NCI-H1417 (cell line): ENCODE results near the gene SLC12A8.

Experiments used
- DNase-seq, 3 experiments: peaks; one replicate each; lab custom pipeline; 2025; lab: John Stamatoyannopoulos, UW

Gene SLC12A8

DNA sequence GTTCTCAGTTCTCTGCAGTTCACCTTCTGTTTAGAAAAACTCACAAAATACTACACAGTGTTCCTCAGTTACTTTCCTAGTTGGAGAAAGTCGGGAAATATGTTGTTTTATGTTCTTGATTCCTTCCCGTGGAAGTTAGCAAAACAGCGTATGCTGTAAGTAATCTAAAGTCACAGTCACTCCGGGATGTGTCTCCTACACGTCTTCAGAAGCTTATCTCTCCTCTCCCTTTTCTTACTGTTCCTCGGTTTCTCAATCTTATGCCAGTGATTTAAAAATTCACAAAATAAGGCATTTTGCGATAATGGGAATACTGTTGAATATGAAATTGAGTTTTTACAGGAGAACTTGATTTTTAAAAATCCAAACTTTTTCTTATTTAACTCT, 158.5 kb downstream of the SLC12A8 start:
- DNase-seq = no peak

DNA sequence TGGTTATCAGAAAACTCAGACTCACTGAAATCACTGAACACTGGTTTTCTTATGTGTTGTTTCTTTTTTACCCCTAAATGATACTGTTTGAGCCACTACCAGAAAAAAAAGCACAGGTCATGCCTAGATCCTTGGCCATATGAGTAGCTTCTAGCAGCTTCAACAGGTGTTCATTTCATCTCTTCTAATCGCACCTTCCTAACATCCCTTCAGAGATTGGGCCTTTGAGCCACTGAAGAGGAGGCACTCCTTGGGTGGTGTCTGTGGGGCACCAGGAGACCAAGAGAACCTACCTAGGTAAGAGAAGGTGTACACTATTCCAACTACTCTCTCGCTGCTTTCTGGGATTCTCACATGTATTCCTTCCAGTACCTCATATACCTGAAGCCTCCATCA, 159.2 kb downstream of the SLC12A8 start:
- no peak for DNase-seq

DNA sequence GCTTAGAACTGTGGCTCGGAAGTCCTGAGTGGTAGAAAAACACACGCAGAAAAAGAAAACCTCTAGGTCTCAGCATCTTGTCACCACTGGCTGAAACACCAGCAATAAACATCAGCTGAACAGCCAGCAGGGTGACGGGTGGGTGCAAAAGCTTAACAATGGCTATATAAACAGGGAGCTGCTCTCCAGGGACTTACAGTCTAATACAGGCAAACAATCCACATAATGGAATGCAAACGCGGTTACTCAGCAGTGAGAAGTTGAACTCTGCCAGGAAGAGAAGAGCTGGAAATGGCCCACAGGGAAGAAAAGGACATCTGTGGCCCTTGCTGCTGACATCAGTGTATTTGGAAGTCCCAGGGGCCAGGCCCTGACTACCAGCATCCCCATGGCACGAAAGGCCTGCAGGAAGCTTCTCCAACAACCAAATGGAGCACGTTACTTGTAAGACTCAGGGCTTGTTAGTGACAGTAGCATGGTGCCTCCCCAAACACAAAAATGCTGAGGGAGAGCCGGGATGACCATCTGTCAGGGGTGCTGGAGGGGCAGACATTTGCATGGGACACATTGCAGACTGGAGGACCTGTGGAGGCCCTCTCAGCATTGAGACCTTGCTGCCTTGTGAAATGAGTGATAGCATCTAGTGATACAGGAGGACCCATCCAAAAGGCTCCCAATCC, 159.8 kb downstream of the SLC12A8 start:
- DNase-seq = peak in 1 of 3 experiments; percentile 22

DNA sequence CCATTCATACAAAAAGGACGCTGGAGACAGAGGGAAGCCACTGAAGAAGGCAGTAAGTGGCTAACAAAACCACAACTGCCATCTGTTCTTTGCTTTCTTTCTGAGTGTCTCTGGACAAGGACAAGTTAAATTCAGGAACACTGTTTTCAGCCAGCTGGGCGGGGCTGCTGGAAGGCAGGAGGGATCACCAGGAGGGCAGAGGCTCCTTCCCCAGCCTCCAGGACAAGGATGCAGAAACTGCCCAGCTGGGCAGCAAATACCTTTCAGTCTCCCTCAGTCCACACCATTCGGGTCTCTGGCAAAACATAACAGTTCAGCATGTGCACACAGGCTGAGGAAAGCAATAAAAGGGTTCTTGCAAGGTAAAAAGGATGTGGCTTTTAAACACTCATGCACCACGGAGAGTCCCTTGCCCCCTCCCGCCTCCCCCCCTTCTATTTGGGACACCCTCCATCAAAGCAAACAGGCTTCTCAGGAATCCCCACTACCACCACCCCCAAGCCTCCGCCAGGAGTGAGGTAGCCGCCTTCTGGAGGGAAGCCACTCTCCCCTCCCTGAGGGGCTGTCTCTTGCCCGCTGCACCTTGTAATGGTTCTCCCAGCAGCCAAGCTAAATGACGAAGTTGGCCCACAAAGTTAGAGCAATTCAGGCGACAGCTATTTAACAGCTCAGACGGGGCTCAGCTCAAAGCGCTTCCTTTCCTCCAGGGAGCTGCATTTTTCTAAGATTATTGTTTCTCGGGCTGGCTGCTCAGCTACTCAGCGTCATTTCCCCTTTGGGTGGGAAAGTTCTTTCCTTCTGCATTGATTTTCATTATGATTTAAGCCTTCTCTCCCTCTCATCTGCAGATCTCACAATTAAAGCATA, 160.6 kb downstream of the SLC12A8 start:
- DNase-seq = peak in 1 of 3 experiments; percentile 80

DNA sequence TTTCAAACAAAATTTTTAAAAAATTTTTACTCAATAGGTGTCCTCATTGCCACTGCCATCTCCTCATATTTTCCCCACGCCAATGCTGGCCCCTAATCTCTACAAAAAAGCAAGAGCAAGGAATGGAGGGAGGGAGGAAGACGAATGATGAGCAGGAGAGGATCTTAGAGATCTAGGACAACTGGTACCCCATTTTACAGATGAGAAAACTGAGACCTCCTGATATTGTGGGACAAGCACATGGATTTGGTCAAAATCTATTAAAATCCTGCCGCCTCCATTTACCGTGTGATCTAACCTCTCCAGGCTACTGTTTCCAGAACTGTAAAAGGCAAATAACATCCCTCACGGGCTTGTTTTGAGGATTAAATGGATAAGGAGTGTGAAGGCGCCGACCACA, 161.3 kb downstream of the SLC12A8 start:
- no peak for DNase-seq

DNA sequence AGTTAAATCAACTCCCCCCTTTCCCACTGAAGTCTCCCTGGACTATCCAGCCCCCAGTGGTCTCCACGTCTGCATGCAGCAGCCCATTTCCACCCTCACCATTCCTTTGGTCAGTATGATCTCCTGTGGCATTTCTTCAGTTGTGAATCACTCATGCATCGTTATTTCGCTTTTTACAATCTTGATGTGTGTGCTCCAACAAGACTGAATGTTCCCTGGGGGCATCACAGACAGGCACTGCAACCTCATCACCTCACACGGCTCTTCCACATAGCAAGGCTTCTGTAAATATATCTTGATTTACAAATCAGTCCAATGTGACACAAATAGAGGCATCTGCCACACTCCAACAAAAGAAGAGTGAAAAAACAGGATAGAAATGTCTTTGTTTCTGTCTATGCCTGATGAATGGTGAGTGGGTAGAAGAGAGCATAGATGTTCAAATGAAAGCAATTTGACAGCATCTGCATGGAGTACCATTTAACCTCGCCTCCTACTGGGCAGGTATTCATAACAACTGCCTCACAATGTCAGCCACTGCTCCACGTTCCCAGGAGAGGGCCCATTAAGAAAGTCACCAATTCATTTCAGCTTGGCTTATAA, 162.0 kb downstream of the SLC12A8 start:
- DNase-seq = peak; percentile 20 to 84 (median 77)

DNA sequence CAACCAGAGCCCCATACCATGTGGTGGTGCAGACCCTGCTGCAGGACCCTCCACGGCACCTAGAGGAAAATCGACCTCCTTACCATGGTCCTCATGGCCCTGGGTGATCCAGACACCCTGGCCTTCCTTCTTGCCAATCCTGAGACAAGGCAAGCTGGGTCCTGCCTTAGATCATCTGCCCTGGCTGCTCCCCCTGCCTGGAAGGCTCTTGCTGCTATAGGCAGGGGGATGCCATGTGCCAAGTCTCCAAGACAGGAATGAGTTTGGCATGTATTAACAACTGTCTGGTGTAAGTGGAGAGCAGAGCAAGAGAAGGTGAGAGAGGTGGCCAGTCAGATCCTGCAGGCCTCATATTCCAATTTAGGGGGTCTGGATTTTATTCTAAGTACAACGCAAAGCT, 164.3 kb downstream of the SLC12A8 start:
- DNase-seq = no peak

DNA sequence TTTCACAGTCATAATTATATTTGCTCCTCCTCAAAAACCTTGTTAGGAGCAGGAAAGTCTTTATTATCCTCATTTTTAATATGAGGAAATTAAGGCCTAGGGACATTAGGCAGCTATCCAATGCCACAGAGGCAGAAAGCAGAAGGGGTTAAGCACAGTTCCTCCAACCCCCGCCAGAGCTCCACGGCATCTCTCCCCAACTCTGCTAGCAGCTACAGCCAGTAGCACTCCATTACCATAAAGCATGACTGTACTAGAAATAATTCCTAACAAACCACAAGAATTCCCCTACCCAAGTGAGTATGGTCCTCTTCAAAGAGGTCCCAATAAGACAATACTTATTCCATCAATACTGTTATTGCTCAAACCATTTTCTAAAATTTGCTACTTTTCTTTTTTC, 166.6 kb downstream of the SLC12A8 start:
- DNase-seq = no peak

DNA sequence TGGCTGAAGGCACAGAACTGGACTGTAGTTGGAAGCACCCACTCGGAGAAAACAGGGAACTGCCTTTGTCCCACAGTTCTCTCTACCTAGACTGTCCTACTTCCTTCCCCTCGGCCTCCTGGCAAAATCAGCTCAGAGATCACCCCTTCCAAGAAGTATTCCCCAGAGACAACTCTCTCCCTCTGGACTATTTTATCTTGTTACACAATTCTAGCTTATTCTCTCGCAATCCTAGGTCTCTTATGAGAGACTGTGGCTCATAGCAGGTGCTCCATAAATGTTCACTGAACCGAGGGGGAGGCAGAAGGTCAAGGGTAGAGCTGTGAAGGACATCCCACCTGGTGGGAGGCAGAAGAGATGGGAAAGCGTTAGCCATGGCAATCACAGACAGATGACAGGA, 167.4 kb downstream of the SLC12A8 start:
- DNase-seq = no peak

DNA sequence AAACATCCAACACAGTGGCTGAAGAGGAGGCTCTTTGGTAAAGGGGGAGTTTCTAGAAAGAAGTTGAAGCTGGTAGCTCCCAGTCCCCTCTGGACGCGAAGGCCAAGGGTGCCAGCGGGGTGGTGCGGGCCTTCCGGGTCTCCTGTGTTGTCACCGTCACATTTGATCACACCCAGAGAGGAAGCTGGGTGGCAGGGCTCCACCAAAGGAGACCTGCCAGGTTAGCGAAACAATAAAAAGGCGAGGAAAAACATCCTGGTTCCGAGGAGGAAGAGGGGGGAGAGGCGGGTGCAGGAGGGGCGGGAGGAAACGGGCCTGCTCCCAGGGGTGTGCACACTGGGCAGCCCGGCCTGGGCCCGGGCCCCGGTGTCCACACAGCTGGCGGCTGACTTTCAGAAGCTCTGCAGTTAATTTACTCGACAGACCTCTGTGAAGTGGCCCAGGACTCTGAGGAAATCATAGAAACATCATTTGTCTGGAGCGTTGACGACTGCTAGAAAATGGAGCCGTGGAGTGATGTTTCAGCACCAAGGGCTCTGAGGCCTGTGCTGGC, 168.9 kb downstream of the SLC12A8 start:
- DNase-seq = no peak

DNA sequence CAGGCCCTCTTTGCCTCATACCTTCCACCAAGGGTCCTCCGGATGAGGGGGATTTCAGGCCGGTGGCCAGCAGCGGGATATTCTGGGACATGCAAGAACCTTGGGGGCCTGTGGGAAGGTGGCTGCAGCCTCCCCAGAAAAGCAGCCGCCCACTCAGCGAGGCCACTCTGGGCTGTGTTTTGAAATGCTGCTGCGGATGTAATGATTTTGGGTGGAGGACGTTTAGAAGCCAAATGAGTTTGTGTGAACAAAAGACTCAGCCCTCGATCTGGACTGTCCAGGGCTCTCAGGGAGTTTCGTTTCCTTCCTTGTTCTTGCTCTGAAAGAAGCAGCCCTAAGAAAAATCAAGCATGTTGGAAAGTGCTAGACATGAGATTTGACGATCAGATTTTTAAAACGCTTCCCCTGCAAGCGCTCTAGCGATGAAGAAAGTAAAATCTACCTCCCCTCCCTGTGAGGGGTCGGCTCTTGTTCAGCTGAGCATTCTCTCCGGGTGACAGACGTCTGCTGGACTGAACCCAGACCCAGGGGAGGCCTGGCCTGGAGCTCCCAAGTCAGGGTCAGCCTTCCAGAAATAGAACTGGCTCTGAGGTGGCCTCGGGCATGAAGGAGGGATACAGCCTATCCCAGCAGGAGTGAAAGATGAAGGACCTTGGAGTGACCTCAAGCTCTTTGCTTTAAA, 169.7 kb downstream of the SLC12A8 start:
- DNase-seq = no peak

DNA sequence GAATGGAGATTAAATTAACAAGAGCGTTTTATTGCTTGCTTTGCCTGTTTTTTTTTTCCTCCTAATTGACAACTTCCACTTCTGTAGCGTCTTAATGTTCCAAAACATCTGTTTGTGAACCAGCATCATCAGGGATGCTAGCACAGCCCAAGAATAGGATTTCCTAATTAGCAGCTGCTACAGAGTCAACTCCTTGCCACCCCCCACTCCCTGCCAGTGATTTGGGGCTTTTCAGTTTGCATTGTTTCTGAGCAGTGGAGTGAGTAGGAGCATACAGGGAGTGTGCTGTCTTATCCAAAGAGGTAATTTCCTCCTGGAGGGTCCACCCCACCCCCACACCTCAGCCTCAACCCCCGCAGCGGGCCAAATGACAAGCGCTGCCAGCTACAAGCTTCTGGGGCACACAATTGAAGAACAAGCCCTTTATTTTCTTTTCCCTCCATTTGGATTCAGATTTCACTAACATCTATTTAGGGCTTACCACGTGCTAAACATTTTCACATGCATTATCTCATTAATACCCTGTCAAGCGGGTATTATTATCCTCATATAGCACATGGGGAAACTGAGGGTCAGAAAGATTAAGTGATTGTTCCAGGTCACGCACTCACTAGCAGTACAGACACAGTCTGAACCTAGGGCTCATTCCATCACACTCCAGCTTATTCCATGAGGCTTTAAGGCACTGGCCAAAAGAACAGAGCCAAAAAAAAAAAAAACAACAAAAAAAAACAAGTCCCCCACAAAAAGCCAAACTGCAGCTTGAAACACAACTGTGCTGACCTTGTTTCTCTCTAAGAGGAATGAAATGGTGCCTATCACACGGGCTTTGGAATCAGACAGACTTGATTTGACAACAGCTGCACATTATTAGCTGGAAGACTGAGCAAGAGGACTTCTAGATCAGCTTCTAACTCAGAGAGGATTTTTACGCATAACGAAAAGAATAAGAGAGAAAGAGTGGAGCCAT, 173.1 kb downstream of the SLC12A8 start:
- peak in 2 of 3 experiments; percentile 18 to 63 for DNase-seq

DNA sequence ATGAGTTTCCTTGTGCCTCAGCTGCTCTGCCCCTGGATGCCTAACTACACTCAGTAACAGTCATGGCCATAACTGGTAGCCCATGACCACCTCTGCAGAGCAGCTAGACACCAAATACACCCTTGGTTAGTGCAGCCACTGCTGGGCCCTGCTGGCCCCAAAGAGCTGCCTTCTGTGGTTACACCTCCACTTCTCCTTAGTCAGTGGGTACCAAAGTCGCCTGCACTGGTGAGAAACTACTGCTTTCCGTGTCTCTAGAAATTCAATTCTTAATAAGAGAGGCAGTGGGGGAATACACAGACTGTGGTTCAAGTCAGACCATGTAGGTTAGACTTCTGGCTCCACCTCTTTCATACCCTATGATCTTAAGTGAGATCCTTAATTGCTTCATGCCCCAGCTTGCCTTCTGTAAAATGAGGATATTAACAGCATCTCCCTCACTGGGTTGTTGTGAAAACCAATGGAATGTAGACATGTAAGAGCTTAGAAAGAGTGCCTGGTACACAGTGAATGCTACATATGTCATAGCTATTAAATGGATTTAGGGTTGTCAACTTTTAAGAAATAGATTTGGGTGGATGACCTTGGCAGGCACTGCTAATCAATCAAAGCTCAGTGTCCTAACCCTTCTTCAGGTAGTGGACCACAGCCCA, 174.9 kb downstream of the SLC12A8 start:
- DNase-seq = no peak

DNA sequence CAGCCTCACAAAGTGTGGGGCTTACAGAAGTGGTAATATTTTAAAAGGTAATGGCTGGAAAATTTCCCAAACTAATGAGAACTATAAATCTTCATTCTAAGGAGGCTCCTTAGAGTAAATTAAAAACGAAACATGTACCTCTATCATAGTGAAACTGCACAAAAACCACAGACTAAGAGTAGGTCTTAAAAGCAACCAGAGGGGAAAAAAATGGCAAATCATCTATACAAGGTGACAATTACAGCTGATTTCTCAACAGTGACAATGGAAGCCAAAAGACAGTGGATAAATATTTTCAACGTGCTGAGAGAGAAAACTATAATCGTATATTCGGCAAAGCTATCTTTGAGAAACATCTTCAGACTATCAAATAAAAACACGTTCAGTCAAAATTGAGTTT, 177.3 kb downstream of the SLC12A8 start:
- no peak for DNase-seq

DNA sequence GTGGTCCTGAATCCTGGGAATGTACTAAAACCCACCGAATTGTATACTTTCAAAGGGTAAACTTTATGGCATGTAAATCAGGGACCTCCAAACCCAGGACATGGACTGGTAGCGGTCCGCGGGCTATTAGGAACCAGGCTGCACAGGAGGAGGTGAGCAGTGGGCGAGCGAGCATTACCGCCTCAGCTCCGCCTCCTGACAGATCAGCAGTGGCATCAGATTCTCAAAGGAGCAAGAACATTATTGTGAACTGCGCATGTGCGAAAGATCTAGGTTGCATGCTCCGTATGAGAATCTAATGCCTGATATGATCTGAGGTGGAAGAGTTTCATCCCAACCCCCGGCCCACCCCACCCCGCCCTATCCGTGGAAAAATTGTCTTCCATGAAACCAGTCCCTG, 178.9 kb downstream of the SLC12A8 start:
- no peak for DNase-seq

DNA sequence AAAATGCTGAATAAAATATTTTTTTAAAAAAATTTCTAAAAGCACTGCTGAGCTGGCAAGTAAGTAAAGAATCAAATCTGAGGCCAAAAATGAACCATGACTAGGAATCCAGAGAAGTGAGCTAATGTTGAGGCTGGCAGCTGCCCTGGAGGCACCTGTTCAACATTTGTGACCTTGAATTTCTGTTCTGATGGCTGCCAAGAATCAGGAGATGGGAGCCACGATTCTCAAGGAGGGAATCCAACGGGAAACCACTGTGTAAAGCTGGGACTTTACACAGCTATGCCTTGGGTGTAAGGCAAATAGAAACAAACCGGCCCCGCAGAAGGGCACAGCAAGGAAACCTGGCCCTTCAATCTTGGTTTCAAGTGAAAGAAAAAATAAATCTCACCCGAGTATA, 179.4 kb downstream of the SLC12A8 start:
- no peak for DNase-seq

DNA sequence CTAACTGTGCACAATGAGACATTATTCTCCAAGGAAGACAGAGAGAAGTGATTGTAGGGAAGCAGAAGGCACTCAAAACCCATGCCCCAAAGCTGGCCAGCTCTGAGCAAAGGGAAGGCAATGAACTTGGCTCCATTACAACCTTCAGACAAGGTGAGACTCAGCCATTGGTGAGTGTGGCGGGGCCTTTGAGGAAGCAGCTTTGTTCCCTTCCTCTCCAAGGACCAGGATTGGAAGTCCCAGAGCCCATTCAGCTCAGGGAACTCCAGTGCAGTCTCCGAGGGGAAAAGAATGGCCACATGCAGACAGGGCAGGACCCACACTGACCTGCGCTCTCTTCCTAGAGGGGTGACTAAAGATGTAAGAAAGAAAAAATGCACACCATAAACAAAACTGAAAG, 179.9 kb downstream of the SLC12A8 start:
- no peak for DNase-seq
